Measurements from ENCODE around the gene PSMA5. TPM values are rescaled to one million over a fixed set of nuclear protein-coding genes. Genes with fewer than 3 reads are reported as not detected.

PSMA5 gene
- total and polyA plus RNA-seq, 12 donors: 22.7 to 94.6 (median 59.2) TPM

GRCh38 chr1:109472779-109473178, 46.5 kb upstream of the PSMA5 start:
- Histone ChIP-seq H3K27me3 (peaks cover 0 to 55% (median 5%) of the 10 kb centered on the region in 7 donors), H3K9me3 (no peaks in the 10 kb centered on the region), H3K4me1 (peaks cover 0 to 29% (median 11%) of the 10 kb centered on the region in 9 donors), H3K27ac (peak overlapping the region in 2 of 10 donors; percentile 26 to 31), H3K36me3 (peaks cover 0 to 13% (median 4%) of the 10 kb centered on the region in 9 donors), H3K4me3 (no peak overlapping the region)
- ATAC-seq (peak in 1 of 8 donors; percentile 53), DNase-seq (no peak)
- intact Hi-C loops (cut with DNase I): no loop called here
- no peak for TF ChIP-seq CTCF (IDR thresholded peaks at IDR 0.05)
- 45 to 53% methylated on average over 3 of the region's 3 CpGs for WGBS, 2 donors

GRCh38 chr1:109470245-109470644, 44.0 kb upstream of the PSMA5 start:
- DNase-seq: no peak
- Histone ChIP-seq H3K27me3 (peaks cover 0 to 81% (median 24%) of the 10 kb centered on the region in 7 donors), H3K9me3 (no peaks in the 10 kb centered on the region), H3K4me3 (no peak overlapping the region), H3K36me3 (no peaks in the 10 kb centered on the region), H3K4me1 (peaks cover 0 to 38% (median 19%) of the 10 kb centered on the region in 9 donors), H3K27ac (no peak overlapping the region)
- intact Hi-C loops (cut with DNase I): no loop called here
- ATAC-seq: no peak
- TF ChIP-seq CTCF (IDR thresholded peaks at IDR 0.05): no peak
- WGBS, 2 donors: 59 to 69% methylated on average over 6 of the region's 6 CpGs

- H3K9me3 ChIP-seq: no peaks in the 10 kb centered on the region
- H3K4me1 ChIP-seq: peaks cover 0 to 24% (median 14%) of the 10 kb centered on the region in 9 donors
- peaks cover 0 to 94% (median 29%) of the 10 kb centered on the region in 7 donors for H3K27me3 ChIP-seq
- ATAC-seq (no peak), DNase-seq (no peak)
- no peak overlapping the region for H3K4me3 ChIP-seq
- TF ChIP-seq CTCF (IDR thresholded peaks at IDR 0.05): no peak
- 47 to 55% methylated on average over 2 of the region's 2 CpGs for WGBS, 2 donors
- H3K36me3 ChIP-seq: no peaks in the 10 kb centered on the region
- no peak overlapping the region for H3K27ac ChIP-seq
- intact Hi-C loops (cut with DNase I): loop anchor here in 1 of 10 donors (5.0 kb wide), 1 partner anchor 42 kb away; the partner anchor contains the start of gene PSMA5
These were observed 42.7 kb upstream of the PSMA5 start for GRCh38 chr1:109468903-109469302.

- no peak for TF ChIP-seq CTCF (IDR thresholded peaks at IDR 0.05)
- no peaks in the 10 kb centered on the region for H3K36me3 ChIP-seq
- no peak for DNase-seq
- peaks cover 0 to 98% (median 30%) of the 10 kb centered on the region in 7 donors for H3K27me3 ChIP-seq
- intact Hi-C loops (cut with DNase I): loop anchor here in 1 of 10 donors (5.0 kb wide), 1 partner anchor 41 kb away; the partner anchor contains the start of gene PSMA5
- peaks cover 0 to 17% (median 12%) of the 10 kb centered on the region in 9 donors for H3K4me1 ChIP-seq
- no peaks in the 10 kb centered on the region for H3K9me3 ChIP-seq
- no peak for ATAC-seq
- peak overlapping the region in 7 of 10 donors; percentile 81 to 96 (median 91) for H3K27ac ChIP-seq
- 93% methylated on average over 1 of the region's 1 CpG for WGBS, 2 donors
- peak overlapping the region in 2 of 10 donors; percentile 57 to 72 for H3K4me3 ChIP-seq
These were observed 41.8 kb upstream of the PSMA5 start for GRCh38 chr1:109468061-109468460.

Measured in heart right ventricle (tissue), 16 donors.